HepG2 (cell line): ENCODE data around the gene JAZF1. TPM values are rescaled to one million over a fixed set of nuclear protein-coding genes. Genes with fewer than 3 reads are reported as not detected.

Experiments used
- GABPB1 ChIP-seq: IDR thresholded peaks from 2 replicates; pipeline ENCODE4 v1.6.1; 2016; ENCODE audit warnings: mild to moderate bottlenecking, missing genetic modification reagents, moderate library complexity, missing compliant biosample characterization
- NFAT5 ChIP-seq: sonication (generic); formaldehyde crosslinking; IDR thresholded peaks from 2 replicates; pipeline ENCODE4 v1.4.0; 2020; ENCODE audit warnings: missing genetic modification reagents
- ZHX2 ChIP-seq, 2 experiments: sonication (generic) in 1 of 2; formaldehyde crosslinking in 1 of 2; IDR thresholded peaks; 2 replicates each; pipeline versions ENCODE4 v1.6.1 to v1.9.0; 2014 to 2022; ENCODE audit warnings: antibody characterized with exemption in 1 of 2, borderline replicate concordance in 1 of 2, inconsistent platforms in 1 of 2, low read depth in 1 of 2, missing genetic modification reagents in 1 of 2
- ZNF318 ChIP-seq: sonication (generic); formaldehyde crosslinking; IDR thresholded peaks from 2 replicates; pipeline ENCODE4 v1.4.0; 2020; ENCODE audit warnings: mild to moderate bottlenecking, missing genetic modification reagents
- polyA plus RNA-seq, 8 experiments: library from polyadenylated mRNA; depleted of rRNA in 3 of 8; stranded (reverse) in 7 of 8; unstranded in 1 of 8; fragments of >200 nt; fragmentation: Illumina TruSeq in 4 of 8; extraction: Trizol in 4 of 8; gene quantifications; 2 replicates each; pipeline versions ENCODE4 v1.2.1 to v1.2.3, GENCODE V29; 2011 to 2016; ENCODE audit warnings: low read depth in 4 of 8, missing spikeins in 1 of 8, mixed read lengths in 1 of 8; ENCODE audit not compliant: insufficient read depth in 1 of 8
- total RNA-seq, 5 experiments: library from RNA; depleted of rRNA; stranded (reverse); fragments of >200 nt; fragmentation: Illumina TruSeq; extraction: Trizol; gene quantifications; 2 replicates each; pipeline ENCODE4 v1.2.3, GENCODE V29; 2016; ENCODE audit warnings: low read depth in 1 of 5

JAZF1 gene
- total and polyA plus RNA-seq, 2 of the 13 experiments (the other 11 are each of a cell fraction or from before 2014, with no cell fraction given) = not detected

GRCh38 chr7:28018446-28018845 is 162.1 kb downstream of the JAZF1 start (continued):
- no peak for TF ChIP-seq NFAT5 (CRISPR knock-in tag)
- TF ChIP-seq ZNF318 (CRISPR knock-in tag) = no peak
- TF ChIP-seq ZHX2 (IDR thresholded peaks at IDR 0.05; ENCODE audit: low read depth) = no peak
- TF ChIP-seq ZHX2 (CRISPR knock-in tag; IDR thresholded peaks at IDR 0.05; ENCODE audit: borderline replicate concordance) = no peak
- TF ChIP-seq GABPB1 = no peak
